ENCODE data around the gene CLEC16A. TPM values are rescaled to one million over a fixed set of nuclear protein-coding genes. Genes with fewer than 3 reads are reported as not detected.

Gene CLEC16A
- total and polyA plus RNA-seq, 9 of the 15 experiments (the other 6 are each of a cell fraction or from before 2014, with no cell fraction given) = 1.00 to 22.3 (median 10.0) TPM

GRCh38 chr16:11074131-11074530 lies 129.8 kb downstream of the CLEC16A start (continued):
- no peak for TF ChIP-seq THAP12 (CRISPR knock-in tag; IDR thresholded peaks at IDR 0.05)
- TF ChIP-seq SNAPC5 (CRISPR knock-in tag; IDR thresholded peaks at IDR 0.05) = no peak
- TF ChIP-seq HMBOX1 (IDR thresholded peaks at IDR 0.05) = no peak
- TF ChIP-seq SRSF1 (IDR thresholded peaks at IDR 0.05; ENCODE audit: low read depth, low read length) = no peak
- no peak for TF ChIP-seq ZNF444 (CRISPR knock-in tag; IDR thresholded peaks at IDR 0.05)

- H3K9ac ChIP-seq (ENCODE audit: insufficient read depth in 1 of 2, low read depth in 2 of 2, low read length in 2 of 2) = no peak overlapping the region
- no peaks in the 10 kb centered on the region for H3K9me3 ChIP-seq (replicated peaks; ENCODE audit: control insufficient read depth, insufficient read depth, low read depth, low read length)
- ATAC-seq = no peak
- H3K9me1 ChIP-seq (ENCODE audit: control insufficient read depth, insufficient read depth, low read length) = no peaks in the 10 kb centered on the region
- H3K27me3 ChIP-seq (ENCODE audit: control insufficient read depth in 2 of 2, insufficient read depth in 2 of 2, low read length in 2 of 2) = no peaks in the 10 kb centered on the region
- H3K79me2 ChIP-seq (ENCODE audit: control insufficient read depth, insufficient read depth, low read length) = no peaks in the 10 kb centered on the region
- ChIA-PET CTCF (ENCODE audit: low intra/inter-chr PET ratio) (no interaction called here), POLR2A (no interaction called here)
- no peak overlapping the region for H3K4me2 ChIP-seq (ENCODE audit: insufficient read depth, low read length)
- no peak overlapping the region for H3K27ac ChIP-seq (ENCODE audit: extremely low read depth, low read depth, low read length)
- no TSS peak for BruUV-seq (replicated peaks)
- H2AFZ ChIP-seq (ENCODE audit: low read depth, low read length) = no peak overlapping the region
- H3K4me3 ChIP-seq = no peak overlapping the region
- no peaks in the 10 kb centered on the region for H4K20me1 ChIP-seq (replicated peaks; ENCODE audit: control insufficient read depth, insufficient read depth, low read length)
- TF ChIP-seq ZNF75A (CRISPR knock-in tag; IDR thresholded peaks at IDR 0.05) (no peak), RBM25 (IDR thresholded peaks at IDR 0.05; ENCODE audit: low read depth, low read length, severe bottlenecking) (no peak), KDM1A (IDR thresholded peaks at IDR 0.05) (0 out of 4 replicates have a peak, but pooled peaks of 1 of the 2 experiments have one; percentile 15), TBL1XR1 (IDR thresholded peaks at IDR 0.05; ENCODE audit: low read length in 2 of 2) (no peak)
- no peak for DNase-seq (ENCODE audit: extremely low read depth in 1 of 4, low spot score in 3 of 4)
- no peak for FAIRE-seq
- in situ Hi-C loops (cut with MboI) = no loop called here
- intact Hi-C loops (cut with micrococcal nuclease) = no loop called here
- WGBS (ENCODE audit: insufficient coverage, low coverage, missing lambda C conversion rate) = 82% methylated on average over 3 of the region's 4 CpGs
- peaks cover 15% of the 10 kb centered on the region; the same call in 1 of the 3 replicates for H3K36me3 ChIP-seq (ENCODE audit: control insufficient read depth, insufficient read depth, low read length)
- H3K4me1 ChIP-seq (replicated peaks in 1 of 2; ENCODE audit: control insufficient read depth in 2 of 2, insufficient read depth in 2 of 2, low read length in 2 of 2) = peaks cover 14% of the 10 kb centered on the region in 2 experiments
Observed at GRCh38 chr16:11075163-11075562, 130.8 kb downstream of the CLEC16A start.

Data from K562 (cell line).